Peyer's patch (tissue), 4 donors: ENCODE measurements around the gene STPG3.

Experiments
- POLR2A ChIP-seq, 2 donors: fragments of 450-650 bp; IDR thresholded peaks; one replicate each; pipeline ENCODE4 v1.5.1; 2017; ENCODE audit warnings: antibody characterized with exemption in 2 of 2, mild to moderate bottlenecking in 2 of 2, moderate library complexity in 2 of 2
- TF ChIP-seq, protein P1 (sequence below), 6 experiments: fragments of 450-650 bp in 4 of 6; fragments of 200-600 bp in 2 of 6; sonication (generic) in 1 of 6; IDR thresholded peaks; one replicate each; pipeline ENCODE4 v1.5.1; 2017 to 2019; ENCODE audit warnings: antibody characterized with exemption in 6 of 6, mild to moderate bottlenecking in 3 of 6, moderate library complexity in 1 of 6

- TF ChIP-seq, protein P1, sequence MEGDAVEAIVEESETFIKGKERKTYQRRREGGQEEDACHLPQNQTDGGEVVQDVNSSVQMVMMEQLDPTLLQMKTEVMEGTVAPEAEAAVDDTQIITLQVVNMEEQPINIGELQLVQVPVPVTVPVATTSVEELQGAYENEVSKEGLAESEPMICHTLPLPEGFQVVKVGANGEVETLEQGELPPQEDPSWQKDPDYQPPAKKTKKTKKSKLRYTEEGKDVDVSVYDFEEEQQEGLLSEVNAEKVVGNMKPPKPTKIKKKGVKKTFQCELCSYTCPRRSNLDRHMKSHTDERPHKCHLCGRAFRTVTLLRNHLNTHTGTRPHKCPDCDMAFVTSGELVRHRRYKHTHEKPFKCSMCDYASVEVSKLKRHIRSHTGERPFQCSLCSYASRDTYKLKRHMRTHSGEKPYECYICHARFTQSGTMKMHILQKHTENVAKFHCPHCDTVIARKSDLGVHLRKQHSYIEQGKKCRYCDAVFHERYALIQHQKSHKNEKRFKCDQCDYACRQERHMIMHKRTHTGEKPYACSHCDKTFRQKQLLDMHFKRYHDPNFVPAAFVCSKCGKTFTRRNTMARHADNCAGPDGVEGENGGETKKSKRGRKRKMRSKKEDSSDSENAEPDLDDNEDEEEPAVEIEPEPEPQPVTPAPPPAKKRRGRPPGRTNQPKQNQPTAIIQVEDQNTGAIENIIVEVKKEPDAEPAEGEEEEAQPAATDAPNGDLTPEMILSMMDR (IDR thresholded peaks at IDR 0.05): no peak
- TF ChIP-seq POLR2A (IDR thresholded peaks at IDR 0.05): no peak
Observed at GRCh38 chr9:137255448-137256114, 4.5 kb downstream of the STPG3 start.
